Measurements from ENCODE around the gene ABCC11.

DNA sequence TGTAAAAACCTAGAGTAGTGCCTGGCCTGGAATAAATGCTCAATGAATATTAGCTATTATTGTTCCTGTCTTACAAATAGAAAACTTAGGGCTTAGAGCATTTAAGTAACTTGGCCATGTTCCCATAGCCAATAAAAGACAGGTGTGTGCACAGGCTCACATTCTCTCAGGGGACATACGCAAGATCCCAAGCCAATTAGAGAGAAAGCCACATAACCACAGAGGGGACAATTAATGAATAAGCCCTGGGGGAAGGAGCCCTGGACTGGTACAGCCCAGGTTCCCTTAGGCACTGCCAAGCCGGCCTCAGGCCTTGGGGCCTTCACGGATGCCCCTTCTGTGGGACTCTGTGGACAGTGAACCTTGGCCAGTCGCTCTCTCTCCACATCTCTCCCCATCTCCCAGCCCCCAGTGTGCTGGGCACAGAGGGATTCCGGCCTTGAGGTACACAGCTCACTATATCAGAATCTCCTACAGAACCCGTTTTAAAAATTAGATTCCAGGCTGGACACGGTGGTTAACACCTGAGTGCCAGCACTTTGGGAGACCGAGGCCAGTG, 64.3 kb downstream of the ABCC11 start:
- no peak for TF ChIP-seq POLR2AphosphoS5 (IDR thresholded peaks at IDR 0.05; ENCODE audit: borderline replicate concordance, low read depth, low read length)
- no peak for TF ChIP-seq EZH2 (IDR thresholded peaks at IDR 0.05)
